Ovary (tissue), 3 donors: Measurements from ENCODE around the gene ABCA9.

Source experiments
- CTCF ChIP-seq, 3 donors: fragments of 450-650 bp in 2 of 3; fragments of 200-600 bp in 1 of 3; IDR thresholded peaks; one replicate each; pipeline versions ENCODE4 v1.5.1 to v1.8.0; 2016 to 2022; ENCODE audit warnings: antibody characterized with exemption in 3 of 3, mild to moderate bottlenecking in 1 of 3
- EP300 ChIP-seq: sonication (generic); formaldehyde crosslinking; IDR thresholded peaks from one replicate; pipeline ENCODE4 v1.6.1; 2017; ENCODE audit warnings: antibody characterized with exemption
- POLR2A ChIP-seq: fragments of 450-650 bp; IDR thresholded peaks from one replicate; pipeline ENCODE4 v1.6.1; 2017; ENCODE audit warnings: antibody characterized with exemption, mild to moderate bottlenecking, moderate library complexity
- donor health status: DM: no; HTN: no; CAD: no.

GRCh38 chr17:68943123-68943811 lies 117.5 kb downstream of the ABCA9 start:
- TF ChIP-seq CTCF (IDR thresholded peaks at IDR 0.05) (no peak), POLR2A (no peak), EP300 (no peak)
